ENCODE results near the gene TNF. TPM values are rescaled to one million over a fixed set of nuclear protein-coding genes. Genes with fewer than 3 reads are reported as not detected.

The TNF gene
- polyA plus RNA-seq, 3 donors: 7.1 to 13.7 (median 9.6) TPM

DNA sequence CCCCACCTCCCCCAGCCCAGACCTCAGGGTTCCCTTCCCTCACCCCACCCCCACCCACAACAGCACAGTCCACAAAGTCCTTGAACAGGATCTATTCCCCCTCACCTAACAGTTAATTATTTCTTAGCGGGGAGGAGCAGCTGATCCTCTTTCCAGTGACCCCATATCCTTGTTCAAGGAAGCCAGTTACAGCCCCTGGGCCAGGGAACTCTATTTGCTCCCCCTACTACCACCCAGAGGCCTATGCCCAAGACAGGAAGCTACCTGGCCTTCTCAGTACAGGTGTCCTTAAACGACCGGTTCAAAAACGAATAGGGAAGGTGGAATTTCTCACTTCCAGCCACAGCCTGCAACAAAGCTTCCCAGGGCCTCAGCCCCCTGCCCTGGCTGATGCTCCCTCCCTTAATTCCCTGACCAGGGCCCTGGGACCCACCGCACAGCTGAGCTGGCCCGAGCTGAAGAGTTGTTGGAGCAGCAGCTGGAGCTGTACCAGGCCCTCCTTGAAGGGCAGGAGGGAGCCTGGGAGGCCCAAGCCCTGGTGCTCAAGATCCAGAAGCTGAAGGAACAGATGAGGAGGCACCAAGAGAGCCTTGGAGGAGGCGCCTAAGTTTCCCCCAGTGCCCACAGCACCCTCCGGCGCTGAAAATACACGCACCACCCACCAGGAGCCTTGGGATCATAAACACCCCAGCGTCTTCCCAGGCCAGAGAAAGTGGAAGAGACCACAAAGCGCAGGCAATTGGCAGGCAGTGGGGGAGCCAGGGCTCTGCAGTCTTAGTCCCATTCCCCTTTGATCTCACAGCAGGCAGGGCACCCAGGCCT, 45.8 kb upstream of the TNF start:
- no peaks in the 10 kb centered on the region for H3K27me3 ChIP-seq (ENCODE audit: control insufficient read depth in 2 of 2, insufficient read depth in 2 of 2, low read length in 2 of 2)
- H3K9me3 ChIP-seq (replicated peaks in 1 of 2; ENCODE audit: control insufficient read depth in 1 of 2, insufficient read depth in 1 of 2, low read length in 2 of 2): no peaks in the 10 kb centered on the region
- H4K20me1 ChIP-seq (ENCODE audit: insufficient read depth, low read length): peaks cover 65% of the 10 kb centered on the region
- TF ChIP-seq, protein P1, sequence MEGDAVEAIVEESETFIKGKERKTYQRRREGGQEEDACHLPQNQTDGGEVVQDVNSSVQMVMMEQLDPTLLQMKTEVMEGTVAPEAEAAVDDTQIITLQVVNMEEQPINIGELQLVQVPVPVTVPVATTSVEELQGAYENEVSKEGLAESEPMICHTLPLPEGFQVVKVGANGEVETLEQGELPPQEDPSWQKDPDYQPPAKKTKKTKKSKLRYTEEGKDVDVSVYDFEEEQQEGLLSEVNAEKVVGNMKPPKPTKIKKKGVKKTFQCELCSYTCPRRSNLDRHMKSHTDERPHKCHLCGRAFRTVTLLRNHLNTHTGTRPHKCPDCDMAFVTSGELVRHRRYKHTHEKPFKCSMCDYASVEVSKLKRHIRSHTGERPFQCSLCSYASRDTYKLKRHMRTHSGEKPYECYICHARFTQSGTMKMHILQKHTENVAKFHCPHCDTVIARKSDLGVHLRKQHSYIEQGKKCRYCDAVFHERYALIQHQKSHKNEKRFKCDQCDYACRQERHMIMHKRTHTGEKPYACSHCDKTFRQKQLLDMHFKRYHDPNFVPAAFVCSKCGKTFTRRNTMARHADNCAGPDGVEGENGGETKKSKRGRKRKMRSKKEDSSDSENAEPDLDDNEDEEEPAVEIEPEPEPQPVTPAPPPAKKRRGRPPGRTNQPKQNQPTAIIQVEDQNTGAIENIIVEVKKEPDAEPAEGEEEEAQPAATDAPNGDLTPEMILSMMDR (IDR thresholded peaks at IDR 0.05): no peak
- no peaks in the 10 kb centered on the region for H3K9me3 Mint-ChIP-seq
- peaks cover 49 to 55% of the 10 kb centered on the region in 2 donors for H3K36me3 Mint-ChIP-seq
- WGBS (ENCODE audit: insufficient coverage): 59% methylated on average over 11 of the region's 12 CpGs
- H3K4me3 Mint-ChIP-seq: no peak overlapping the region
- H3K27ac Mint-ChIP-seq: peak overlapping the region; percentile 3 to 69 (median 54)
- DNase-seq: no peak
- peaks cover 51 to 53% of the 10 kb centered on the region in 2 donors for H3K36me3 ChIP-seq (replicated peaks in 1 of 2; ENCODE audit: control insufficient read depth in 1 of 2, insufficient read depth in 2 of 2, low read length in 2 of 2)
- intact Hi-C loops (cut with micrococcal nuclease): no loop called here
- H3K4me1 ChIP-seq (ENCODE audit: control insufficient read depth in 1 of 2, insufficient read depth in 2 of 2, low read length in 2 of 2): no peaks in the 10 kb centered on the region
- no peak overlapping the region for H3K4me2 ChIP-seq (replicated peaks; ENCODE audit: extremely low read depth, low read length, poor library complexity, severe bottlenecking)
- H3K9ac ChIP-seq (ENCODE audit: insufficient read depth, low read length, poor library complexity, severe bottlenecking): no peak overlapping the region
- peaks cover 0 to 2% (median 1%) of the 10 kb centered on the region in 3 donors for H3K27me3 Mint-ChIP-seq (ENCODE audit: low read depth in 3 of 3)
- H3K79me2 ChIP-seq (ENCODE audit: insufficient read depth, low read length): peaks cover 26% of the 10 kb centered on the region
- no peak overlapping the region for H2AFZ ChIP-seq (ENCODE audit: insufficient read depth, low read depth, low read length, poor library complexity, severe bottlenecking)
- H3K27ac ChIP-seq (ENCODE audit: low read depth in 1 of 2, low read length in 2 of 2): no peak overlapping the region
- H3K4me3 ChIP-seq (replicated peaks in 1 of 3; ENCODE audit: low read depth in 2 of 3, low read length in 3 of 3): no peak overlapping the region
- peaks cover 3% of the 10 kb centered on the region for H3K4me1 Mint-ChIP-seq

DNA sequence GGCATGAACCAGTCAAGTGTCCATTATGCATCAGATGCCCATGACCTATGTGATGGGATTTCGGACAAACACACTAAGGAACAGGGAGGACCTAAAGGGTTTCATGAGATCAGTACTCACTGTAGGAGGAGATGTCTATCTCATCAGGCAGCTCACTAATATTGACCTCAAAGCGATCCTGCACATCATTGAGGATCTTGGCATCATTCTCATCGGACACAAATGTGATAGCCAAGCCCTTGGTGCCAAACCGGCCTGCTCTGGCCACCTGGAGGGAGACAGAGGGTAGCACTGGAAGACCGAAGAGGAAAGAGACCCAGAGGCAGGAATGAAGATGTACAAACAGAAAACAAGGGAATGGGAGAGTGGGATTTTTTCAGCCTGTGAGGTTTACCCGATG, 44.7 kb upstream of the TNF start:
- Mint-ChIP-seq H3K9me3 (no peaks in the 10 kb centered on the region), H3K4me1 (peaks cover 3% of the 10 kb centered on the region), H3K36me3 (peaks cover 60 to 66% of the 10 kb centered on the region in 2 donors), H3K4me3 (no peak overlapping the region), H3K27me3 (ENCODE audit: low read depth in 3 of 3) (peaks cover 0 to 2% (median 1%) of the 10 kb centered on the region in 3 donors), H3K27ac (peak overlapping the region in 3 of 7 donors; percentile 57 to 65 (median 59))
- DNase-seq: no peak
- Histone ChIP-seq H3K9me3 (replicated peaks in 1 of 2; ENCODE audit: control insufficient read depth in 1 of 2, insufficient read depth in 1 of 2, low read length in 2 of 2) (no peaks in the 10 kb centered on the region), H3K4me3 (replicated peaks in 1 of 3; ENCODE audit: low read depth in 2 of 3, low read length in 3 of 3) (no peak overlapping the region), H3K4me2 (replicated peaks; ENCODE audit: extremely low read depth, low read length, poor library complexity, severe bottlenecking) (no peak overlapping the region), H3K36me3 (replicated peaks in 1 of 2; ENCODE audit: control insufficient read depth in 1 of 2, insufficient read depth in 2 of 2, low read length in 2 of 2) (peaks cover 62 to 65% of the 10 kb centered on the region in 2 donors), H3K27ac (ENCODE audit: low read depth in 1 of 2, low read length in 2 of 2) (no peak overlapping the region), H3K9ac (ENCODE audit: insufficient read depth, low read length, poor library complexity, severe bottlenecking) (no peak overlapping the region), H3K27me3 (ENCODE audit: control insufficient read depth in 2 of 2, insufficient read depth in 2 of 2, low read length in 2 of 2) (no peaks in the 10 kb centered on the region), H3K4me1 (ENCODE audit: control insufficient read depth in 1 of 2, insufficient read depth in 2 of 2, low read length in 2 of 2) (no peaks in the 10 kb centered on the region), H4K20me1 (ENCODE audit: insufficient read depth, low read length) (peaks cover 76% of the 10 kb centered on the region), H3K79me2 (ENCODE audit: insufficient read depth, low read length) (peaks cover 37% of the 10 kb centered on the region), H2AFZ (ENCODE audit: insufficient read depth, low read depth, low read length, poor library complexity, severe bottlenecking) (no peak overlapping the region)
- TF ChIP-seq, protein P1 (IDR thresholded peaks at IDR 0.05): no peak
- intact Hi-C loops (cut with micrococcal nuclease): no loop called here
- WGBS (ENCODE audit: insufficient coverage): 91% methylated on average over 4 of the region's 6 CpGs
